Astrocyte (in vitro differentiated cells and primary cell): ENCODE measurements around the gene MYG1. TPM values are rescaled to one million over a fixed set of nuclear protein-coding genes. Genes with fewer than 3 reads are reported as not detected.

Source experiments
- DNase-seq: peaks from one replicate; pipeline ENCODE4 v3.0.0-alpha.2; 2010; ENCODE audit warnings: low read depth
- FAIRE-seq: peaks from 2 replicates; lab custom pipeline; 2011; peaks lifted over from hg19 to GRCh38; lab: Jason Lieb, UNC
- H2AFZ ChIP-seq: 2 replicates; pipeline ENCODE4 v1.6.0; 2012; ENCODE audit warnings: low read depth, low read length, inconsistent platforms
- H3K27ac ChIP-seq: 2 replicates; pipeline ENCODE4 v1.5.1; 2011; ENCODE audit warnings: low read depth, low read length, inconsistent platforms
- H3K27me3 ChIP-seq: 2 replicates; pipeline ENCODE4 v1.6.0; 2011; ENCODE audit warnings: low read length, inconsistent platforms; ENCODE audit not compliant: insufficient read depth
- H3K36me3 ChIP-seq: 2 replicates; pipeline ENCODE4 v1.5.1; 2011; ENCODE audit warnings: low read length, inconsistent platforms; ENCODE audit not compliant: insufficient read depth
- H3K4me1 ChIP-seq: 2 replicates; pipeline ENCODE4 v1.5.1; 2011; ENCODE audit warnings: low read length, inconsistent platforms; ENCODE audit not compliant: insufficient read depth
- H3K4me2 ChIP-seq: 2 replicates; pipeline ENCODE4 v1.6.0; 2012; ENCODE audit warnings: low read length, inconsistent platforms
- H3K4me3 ChIP-seq: 2 replicates; pipeline ENCODE4 v1.5.1; 2011; ENCODE audit warnings: low read depth, mild to moderate bottlenecking, low read length, inconsistent platforms; ENCODE audit not compliant: insufficient read depth
- H3K79me2 ChIP-seq: 2 replicates; pipeline ENCODE4 v1.6.0; 2012; ENCODE audit warnings: mild to moderate bottlenecking, low read length, inconsistent platforms; ENCODE audit not compliant: insufficient read depth
- H3K9ac ChIP-seq: 2 replicates; pipeline ENCODE4 v1.6.0; 2012; ENCODE audit warnings: mild to moderate bottlenecking, low read length, inconsistent platforms
- H3K9me3 ChIP-seq: 2 replicates; pipeline ENCODE4 v1.5.1; 2012; ENCODE audit warnings: low read depth, mild to moderate bottlenecking, low read length, inconsistent platforms; ENCODE audit not compliant: insufficient read depth
- H4K20me1 ChIP-seq: 2 replicates; pipeline ENCODE4 v1.6.0; 2012; ENCODE audit warnings: low read length, inconsistent platforms; ENCODE audit not compliant: insufficient read depth
- H3K27ac Mint-ChIP-seq: one replicate; pipeline ENCODE4 v1.8.0; 2021; ENCODE audit warnings: mild to moderate bottlenecking, mixed read lengths; ENCODE audit not compliant: unreplicated experiment
- H3K27me3 Mint-ChIP-seq: one replicate; pipeline ENCODE4 v1.8.0; 2021; ENCODE audit warnings: low read depth, mixed read lengths; ENCODE audit not compliant: unreplicated experiment
- H3K36me3 Mint-ChIP-seq: one replicate; pipeline ENCODE4 v1.8.0; 2021; ENCODE audit warnings: low read depth, mixed read lengths; ENCODE audit not compliant: unreplicated experiment
- H3K4me1 Mint-ChIP-seq: one replicate; pipeline ENCODE4 v1.8.0; 2021; ENCODE audit warnings: low read depth, mixed read lengths; ENCODE audit not compliant: unreplicated experiment
- H3K4me3 Mint-ChIP-seq: one replicate; pipeline ENCODE4 v1.8.0; 2021; ENCODE audit warnings: mild to moderate bottlenecking, moderate library complexity, mixed read lengths; ENCODE audit not compliant: unreplicated experiment
- H3K9me3 Mint-ChIP-seq: one replicate; pipeline ENCODE4 v1.8.0; 2021; ENCODE audit warnings: mild to moderate bottlenecking, mixed read lengths; ENCODE audit not compliant: unreplicated experiment
- EZH2 ChIP-seq: IDR thresholded peaks from 2 replicates; pipeline ENCODE4 v1.6.1; 2012; ENCODE audit warnings: mild to moderate bottlenecking, low read length, inconsistent platforms; ENCODE audit not compliant: insufficient read depth
- total RNA-seq: library from RNA; stranded (reverse); gene quantifications from 2 replicates; pipeline ENCODE4 v1.2.1, GENCODE V29; 2021
- TF ChIP-seq, protein P1 (sequence below): IDR thresholded peaks from 2 replicates; pipeline ENCODE4 v1.5.1; 2011; ENCODE audit warnings: low read depth, mild to moderate bottlenecking, inconsistent platforms, low read length, moderate library complexity; ENCODE audit not compliant: insufficient read depth

Gene MYG1
- total RNA-seq, 1 donor from 2014 or later = 40.9 TPM

DNA sequence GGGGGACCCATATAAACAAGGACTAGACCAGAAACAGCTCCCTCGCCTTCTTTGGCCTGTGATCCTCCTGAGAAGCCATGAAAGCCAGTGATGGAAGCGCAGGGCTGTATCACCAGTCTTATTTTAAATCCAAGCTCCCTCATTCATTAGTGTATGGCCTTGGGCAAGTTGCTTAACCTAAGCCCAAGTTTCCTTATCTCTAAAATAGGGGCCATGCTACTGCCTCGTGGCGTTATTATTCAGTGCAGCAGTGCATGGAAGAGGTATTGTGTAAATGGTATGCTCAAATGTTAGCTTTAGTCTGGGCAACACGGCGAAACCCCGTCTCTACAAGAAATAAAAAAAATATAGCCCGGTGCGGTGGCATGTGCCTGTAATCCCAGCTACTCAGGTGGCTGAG is 21.5 kb upstream of the MYG1 start:
- Histone ChIP-seq H3K79me2 (no peaks in the 10 kb centered on the region), H3K4me2 (no peak overlapping the region), H3K36me3 (peaks cover 11% of the 10 kb centered on the region), H3K4me1 (no peaks in the 10 kb centered on the region), H3K4me3 (no peak overlapping the region), H3K27ac (no peak overlapping the region), H3K27me3 (no peaks in the 10 kb centered on the region), H3K9ac (no peak overlapping the region), H2AFZ (no peak overlapping the region), H4K20me1 (no peaks in the 10 kb centered on the region), H3K9me3 (no peaks in the 10 kb centered on the region)
- Mint-ChIP-seq H3K4me1 (no peaks in the 10 kb centered on the region), H3K27ac (no peak overlapping the region), H3K27me3 (peaks cover 7% of the 10 kb centered on the region), H3K36me3 (peaks cover 2% of the 10 kb centered on the region), H3K4me3 (no peak overlapping the region), H3K9me3 (peaks cover 2% of the 10 kb centered on the region)
- TF ChIP-seq, protein P1, sequence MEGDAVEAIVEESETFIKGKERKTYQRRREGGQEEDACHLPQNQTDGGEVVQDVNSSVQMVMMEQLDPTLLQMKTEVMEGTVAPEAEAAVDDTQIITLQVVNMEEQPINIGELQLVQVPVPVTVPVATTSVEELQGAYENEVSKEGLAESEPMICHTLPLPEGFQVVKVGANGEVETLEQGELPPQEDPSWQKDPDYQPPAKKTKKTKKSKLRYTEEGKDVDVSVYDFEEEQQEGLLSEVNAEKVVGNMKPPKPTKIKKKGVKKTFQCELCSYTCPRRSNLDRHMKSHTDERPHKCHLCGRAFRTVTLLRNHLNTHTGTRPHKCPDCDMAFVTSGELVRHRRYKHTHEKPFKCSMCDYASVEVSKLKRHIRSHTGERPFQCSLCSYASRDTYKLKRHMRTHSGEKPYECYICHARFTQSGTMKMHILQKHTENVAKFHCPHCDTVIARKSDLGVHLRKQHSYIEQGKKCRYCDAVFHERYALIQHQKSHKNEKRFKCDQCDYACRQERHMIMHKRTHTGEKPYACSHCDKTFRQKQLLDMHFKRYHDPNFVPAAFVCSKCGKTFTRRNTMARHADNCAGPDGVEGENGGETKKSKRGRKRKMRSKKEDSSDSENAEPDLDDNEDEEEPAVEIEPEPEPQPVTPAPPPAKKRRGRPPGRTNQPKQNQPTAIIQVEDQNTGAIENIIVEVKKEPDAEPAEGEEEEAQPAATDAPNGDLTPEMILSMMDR = no peak
- TF ChIP-seq EZH2 = no peak
- FAIRE-seq = no peak
- DNase-seq = no peak

DNA sequence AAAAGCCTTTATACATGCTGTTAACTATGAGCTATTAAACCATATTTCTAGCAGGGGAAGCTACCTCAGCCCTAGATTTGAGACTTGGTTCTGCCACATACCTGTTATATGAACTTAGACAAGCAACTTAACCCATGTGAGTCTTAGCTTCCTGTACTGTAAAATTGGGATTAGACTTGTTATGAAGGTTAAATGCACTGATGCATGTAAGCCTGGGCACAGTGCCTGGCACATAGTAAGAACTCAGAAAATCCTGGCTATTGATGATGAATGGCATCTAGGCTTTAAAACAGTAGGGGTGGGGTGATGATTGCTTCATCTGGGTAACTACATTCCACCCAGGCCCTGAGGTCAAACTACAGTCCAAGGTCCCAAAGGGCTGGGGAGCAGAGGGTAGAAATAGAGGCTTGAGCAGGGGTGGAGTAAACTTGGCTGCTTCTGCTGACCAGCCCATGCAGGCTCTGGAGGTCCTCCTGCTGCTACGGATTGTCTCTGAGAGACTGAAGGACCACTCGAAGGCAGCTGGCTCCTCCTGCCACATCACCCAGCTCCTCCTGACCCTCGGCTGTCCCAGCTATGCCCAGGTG is 20.1 kb upstream of the MYG1 start:
- no peak for DNase-seq
- Mint-ChIP-seq H3K36me3 (no peaks in the 10 kb centered on the region), H3K4me3 (no peak overlapping the region), H3K9me3 (peaks cover 2% of the 10 kb centered on the region), H3K4me1 (no peaks in the 10 kb centered on the region), H3K27ac (no peak overlapping the region), H3K27me3 (peaks cover 7% of the 10 kb centered on the region)
- H3K9me3 ChIP-seq = no peaks in the 10 kb centered on the region
- H3K79me2 ChIP-seq = no peaks in the 10 kb centered on the region
- FAIRE-seq = no peak
- H3K27me3 ChIP-seq = no peaks in the 10 kb centered on the region
- H2AFZ ChIP-seq = no peak overlapping the region
- H3K27ac ChIP-seq = no peak overlapping the region
- no peak overlapping the region for H3K4me3 ChIP-seq
- H3K4me1 ChIP-seq = no peaks in the 10 kb centered on the region
- TF ChIP-seq, protein P1 = no peak
- no peak for TF ChIP-seq EZH2
- peaks cover 18% of the 10 kb centered on the region for H3K36me3 ChIP-seq
- H3K4me2 ChIP-seq = no peak overlapping the region
- no peaks in the 10 kb centered on the region for H4K20me1 ChIP-seq
- no peak overlapping the region for H3K9ac ChIP-seq

DNA sequence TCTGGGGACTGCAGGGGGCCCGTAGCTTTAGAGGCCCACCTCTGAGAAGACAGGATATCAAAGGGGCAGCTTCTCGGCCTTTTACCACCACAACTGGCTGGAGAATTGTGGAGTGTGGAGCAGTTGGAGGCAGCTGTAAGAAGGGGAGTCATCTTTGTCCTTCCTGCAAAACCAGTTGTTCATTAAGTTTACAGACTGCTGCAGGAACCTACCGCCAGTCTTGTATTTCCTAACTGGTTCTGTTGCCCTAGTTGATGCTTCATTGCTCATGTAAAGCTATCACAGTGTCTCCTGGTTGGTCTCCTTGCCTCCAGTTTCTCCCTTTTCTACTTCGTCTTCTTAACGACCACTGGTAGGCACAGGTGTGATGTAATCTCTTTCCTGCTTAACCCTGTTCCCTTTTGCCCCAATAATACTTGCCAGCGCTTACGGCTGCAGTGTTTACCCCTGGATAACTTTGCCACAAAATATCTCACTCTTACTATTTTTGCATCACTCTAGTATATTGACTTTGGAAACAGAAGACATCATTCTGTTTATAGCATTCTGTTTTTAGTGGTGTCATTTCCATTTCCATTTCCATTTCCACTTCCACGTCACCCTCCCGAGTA is 19.5 kb upstream of the MYG1 start:
- H3K9me3 Mint-ChIP-seq = peaks cover 2% of the 10 kb centered on the region
- Histone ChIP-seq H3K27me3 (no peaks in the 10 kb centered on the region), H2AFZ (no peak overlapping the region), H3K36me3 (peaks cover 18% of the 10 kb centered on the region), H3K4me1 (no peaks in the 10 kb centered on the region), H3K27ac (no peak overlapping the region), H4K20me1 (no peaks in the 10 kb centered on the region), H3K9me3 (no peaks in the 10 kb centered on the region), H3K4me2 (no peak overlapping the region), H3K79me2 (no peaks in the 10 kb centered on the region), H3K9ac (no peak overlapping the region), H3K4me3 (no peak overlapping the region)
- H3K36me3 Mint-ChIP-seq = no peaks in the 10 kb centered on the region
- FAIRE-seq = no peak
- no peaks in the 10 kb centered on the region for H3K4me1 Mint-ChIP-seq
- H3K27ac Mint-ChIP-seq = no peak overlapping the region
- H3K27me3 Mint-ChIP-seq = peaks cover 7% of the 10 kb centered on the region
- no peak for DNase-seq
- H3K4me3 Mint-ChIP-seq = no peak overlapping the region
- TF ChIP-seq EZH2 = no peak
- TF ChIP-seq, protein P1 = no peak
